Measurements from ENCODE around the gene LRP3.
A peak's percentile ranks its signal among the peaks of the same experiment; 100 is the strongest.

LRP3 gene

DNA sequence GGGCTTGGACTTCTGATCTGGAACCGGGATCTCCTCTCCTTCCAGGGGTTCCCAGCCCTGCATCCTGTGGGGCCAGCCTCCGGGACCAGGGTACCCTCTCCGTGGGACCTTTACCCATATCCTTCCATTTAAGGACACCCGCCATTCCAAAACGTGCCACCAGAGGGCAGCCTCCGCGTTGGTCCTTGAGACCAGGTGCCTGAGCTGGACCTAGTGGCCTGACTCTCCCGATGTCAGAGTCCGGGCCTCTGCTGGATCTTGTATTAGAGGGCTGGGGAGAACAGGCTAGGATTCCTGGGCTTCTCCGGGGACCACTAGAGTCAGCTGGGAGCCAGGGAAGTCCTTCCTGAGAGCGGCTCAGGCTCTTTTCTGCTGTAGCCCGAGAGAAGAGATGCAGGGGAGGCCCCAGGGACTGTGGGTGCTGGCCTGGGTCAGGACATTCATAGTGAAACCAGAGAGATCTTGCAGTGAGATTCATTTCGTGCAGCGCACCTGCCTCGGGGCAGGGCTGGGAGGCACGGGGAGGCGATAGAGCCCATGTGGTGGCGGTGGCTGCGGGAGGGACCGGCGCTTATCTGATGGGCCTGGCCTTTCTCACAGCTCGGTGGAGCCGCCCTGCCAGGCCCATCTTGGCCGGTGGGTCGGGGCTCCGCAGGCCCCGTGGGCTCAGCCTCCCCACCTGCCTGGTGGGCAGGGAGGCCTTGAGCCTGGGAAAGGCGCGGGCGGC lies 41.3 kb downstream of the LRP3 start:
- H3K4me1 ChIP-seq (ENCODE audit: control insufficient read depth, insufficient read depth, low read depth, low read length) = no peaks in the 10 kb centered on the region
- no peak overlapping the region for H4K8ac ChIP-seq (ENCODE audit: low read length)
- DNase-seq = peak; percentile 69
- H3K36me3 ChIP-seq (ENCODE audit: control insufficient read depth in 1 of 2, insufficient read depth in 2 of 2, low read depth in 1 of 2, low read length in 2 of 2) = no peaks in the 10 kb centered on the region
- H3K27me3 ChIP-seq (ENCODE audit: control insufficient read depth in 1 of 2, insufficient read depth in 1 of 2, low read length in 2 of 2) = peaks cover 28 to 36% of the 10 kb centered on the region in 2 experiments
- H3K18ac ChIP-seq (ENCODE audit: low read depth in 1 of 2, low read length in 2 of 2) = no peak overlapping the region
- no peak overlapping the region for H2BK120ac ChIP-seq (ENCODE audit: low read depth, low read length)
- no peak overlapping the region for H3K4me3 ChIP-seq (ENCODE audit: insufficient read depth in 1 of 2, low read depth in 1 of 2, low read length in 2 of 2)
- H2BK15ac ChIP-seq (ENCODE audit: low read depth, poor library complexity, severe bottlenecking) = no peak overlapping the region
- H3K9ac ChIP-seq (ENCODE audit: low read length) = no peak overlapping the region
- H3K4me2 ChIP-seq (ENCODE audit: low read length, poor library complexity, severe bottlenecking) = no peak overlapping the region
- no peak overlapping the region for H3K4ac ChIP-seq (ENCODE audit: low read depth in 1 of 2, low read length in 2 of 2)
- no peak overlapping the region for H4K91ac ChIP-seq (ENCODE audit: low read length)
- no peaks in the 10 kb centered on the region for H3K79me1 ChIP-seq (replicated peaks; ENCODE audit: low read length, poor library complexity, severe bottlenecking)
- no peak overlapping the region for H2BK12ac ChIP-seq (ENCODE audit: low read length in 2 of 2)
- 65% methylated on average over 30 of the region's 30 CpGs for WGBS
- H2BK5ac ChIP-seq (ENCODE audit: low read depth, low read length, poor library complexity, severe bottlenecking) = no peak overlapping the region
- no peak overlapping the region for H2AFZ ChIP-seq (ENCODE audit: low read depth, low read length)
- no peaks in the 10 kb centered on the region for H3K9me3 ChIP-seq (ENCODE audit: control insufficient read depth, low read length)
- H2AK5ac ChIP-seq (ENCODE audit: low read length, severe bottlenecking) = no peak overlapping the region
- no peak overlapping the region for H3K14ac ChIP-seq (ENCODE audit: low read length in 2 of 2)
- H3K27ac ChIP-seq (ENCODE audit: low read length, poor library complexity, severe bottlenecking) = no peak overlapping the region
- no peak overlapping the region for H3K23ac ChIP-seq (ENCODE audit: low read length in 2 of 2)

DNA sequence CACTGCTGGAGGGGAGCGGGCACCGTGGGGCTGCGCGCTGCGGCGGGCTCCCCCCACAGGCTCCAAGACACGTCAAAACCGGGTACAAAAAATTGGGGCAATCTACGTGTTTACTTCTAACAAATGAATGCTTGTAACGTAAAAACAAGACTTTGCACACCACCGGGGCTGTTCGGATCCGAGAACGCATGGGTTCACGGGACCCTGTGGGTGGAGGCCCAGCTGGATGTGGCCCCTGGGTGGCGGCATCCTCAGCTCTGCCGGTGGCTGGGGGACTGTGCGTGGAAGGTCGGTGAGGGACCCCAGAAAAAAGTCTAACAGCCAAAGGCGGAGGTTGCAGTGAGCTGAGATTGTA lies 41.8 kb downstream of the LRP3 start:
- H3K9me3 ChIP-seq (ENCODE audit: control insufficient read depth, low read length) = no peaks in the 10 kb centered on the region
- H2AK5ac ChIP-seq (ENCODE audit: low read length, severe bottlenecking) = no peak overlapping the region
- H2BK120ac ChIP-seq (ENCODE audit: low read depth, low read length) = no peak overlapping the region
- H3K27ac ChIP-seq (ENCODE audit: low read length, poor library complexity, severe bottlenecking) = no peak overlapping the region
- H3K9ac ChIP-seq (ENCODE audit: low read length) = no peak overlapping the region
- H3K27me3 ChIP-seq (ENCODE audit: control insufficient read depth in 1 of 2, insufficient read depth in 1 of 2, low read length in 2 of 2) = peaks cover 28 to 31% of the 10 kb centered on the region in 2 experiments
- no peaks in the 10 kb centered on the region for H3K36me3 ChIP-seq (ENCODE audit: control insufficient read depth in 1 of 2, insufficient read depth in 2 of 2, low read depth in 1 of 2, low read length in 2 of 2)
- no peak overlapping the region for H3K4me2 ChIP-seq (ENCODE audit: low read length, poor library complexity, severe bottlenecking)
- H3K18ac ChIP-seq (ENCODE audit: low read depth in 1 of 2, low read length in 2 of 2) = no peak overlapping the region
- no peak overlapping the region for H2AFZ ChIP-seq (ENCODE audit: low read depth, low read length)
- no peak overlapping the region for H2BK15ac ChIP-seq (ENCODE audit: low read depth, poor library complexity, severe bottlenecking)
- H2BK12ac ChIP-seq (ENCODE audit: low read length in 2 of 2) = no peak overlapping the region
- no peaks in the 10 kb centered on the region for H3K4me1 ChIP-seq (ENCODE audit: control insufficient read depth, insufficient read depth, low read depth, low read length)
- H3K14ac ChIP-seq (ENCODE audit: low read length in 2 of 2) = no peak overlapping the region
- H4K91ac ChIP-seq (ENCODE audit: low read length) = no peak overlapping the region
- no peaks in the 10 kb centered on the region for H3K79me1 ChIP-seq (replicated peaks; ENCODE audit: low read length, poor library complexity, severe bottlenecking)
- H3K23ac ChIP-seq (ENCODE audit: low read length in 2 of 2) = no peak overlapping the region
- no peak overlapping the region for H2BK5ac ChIP-seq (ENCODE audit: low read depth, low read length, poor library complexity, severe bottlenecking)
- H3K4me3 ChIP-seq (ENCODE audit: insufficient read depth in 1 of 2, low read depth in 1 of 2, low read length in 2 of 2) = no peak overlapping the region
- DNase-seq = no peak
- no peak overlapping the region for H3K4ac ChIP-seq (ENCODE audit: low read depth in 1 of 2, low read length in 2 of 2)
- WGBS = 95% methylated on average over 20 of the region's 20 CpGs
- H4K8ac ChIP-seq (ENCODE audit: low read length) = no peak overlapping the region

DNA sequence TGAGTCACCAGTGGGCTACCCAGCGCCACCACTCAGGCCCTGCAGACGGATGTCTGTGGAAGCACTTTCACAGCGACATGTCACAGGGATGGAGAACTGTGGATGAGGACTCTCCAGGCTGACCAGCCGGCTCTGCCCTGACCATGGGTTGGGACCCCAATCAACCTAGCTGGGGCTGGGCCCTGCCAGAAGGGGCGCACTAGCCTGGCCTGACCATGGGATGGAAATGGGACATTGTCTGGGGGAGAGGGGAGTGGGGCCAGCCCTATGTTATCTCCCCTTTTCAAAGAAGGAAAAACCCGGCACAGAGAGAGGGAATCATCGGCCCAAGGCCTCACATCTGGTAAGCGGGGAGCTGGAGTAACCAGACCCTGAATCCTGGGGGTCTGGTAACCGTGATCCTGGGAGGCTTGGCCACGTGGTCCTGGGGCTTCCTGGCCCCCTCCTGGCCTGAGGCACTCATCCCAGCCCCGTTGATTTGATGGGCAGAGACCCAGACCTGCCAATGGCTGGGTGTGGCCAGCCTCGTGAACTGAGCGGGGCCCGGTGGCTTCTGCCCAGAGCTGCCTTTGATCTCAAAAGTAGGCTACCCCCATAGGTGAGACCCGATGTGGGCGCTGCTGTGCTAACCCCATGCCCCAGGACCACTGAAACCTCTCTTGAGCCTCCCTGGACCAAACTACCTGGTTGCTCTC lies 42.7 kb downstream of the LRP3 start:
- Histone ChIP-seq H3K79me1 (replicated peaks; ENCODE audit: low read length, poor library complexity, severe bottlenecking) (no peaks in the 10 kb centered on the region), H3K27me3 (ENCODE audit: control insufficient read depth in 1 of 2, insufficient read depth in 1 of 2, low read length in 2 of 2) (peaks cover 28% of the 10 kb centered on the region in 2 experiments), H2AK5ac (ENCODE audit: low read length, severe bottlenecking) (no peak overlapping the region), H3K4me2 (ENCODE audit: low read length, poor library complexity, severe bottlenecking) (no peak overlapping the region), H3K27ac (ENCODE audit: low read length, poor library complexity, severe bottlenecking) (no peak overlapping the region), H2AFZ (ENCODE audit: low read depth, low read length) (no peak overlapping the region), H2BK15ac (ENCODE audit: low read depth, poor library complexity, severe bottlenecking) (no peak overlapping the region), H3K9me3 (ENCODE audit: control insufficient read depth, low read length) (no peaks in the 10 kb centered on the region), H2BK120ac (ENCODE audit: low read depth, low read length) (no peak overlapping the region), H2BK12ac (ENCODE audit: low read length in 2 of 2) (no peak overlapping the region), H2BK5ac (ENCODE audit: low read depth, low read length, poor library complexity, severe bottlenecking) (no peak overlapping the region), H4K91ac (ENCODE audit: low read length) (no peak overlapping the region), H3K9ac (ENCODE audit: low read length) (no peak overlapping the region), H4K8ac (ENCODE audit: low read length) (no peak overlapping the region), H3K36me3 (ENCODE audit: control insufficient read depth in 1 of 2, insufficient read depth in 2 of 2, low read depth in 1 of 2, low read length in 2 of 2) (no peaks in the 10 kb centered on the region), H3K4ac (ENCODE audit: low read depth in 1 of 2, low read length in 2 of 2) (no peak overlapping the region), H3K23ac (ENCODE audit: low read length in 2 of 2) (no peak overlapping the region), H3K4me1 (ENCODE audit: control insufficient read depth, insufficient read depth, low read depth, low read length) (no peaks in the 10 kb centered on the region), H3K18ac (ENCODE audit: low read depth in 1 of 2, low read length in 2 of 2) (no peak overlapping the region), H3K14ac (ENCODE audit: low read length in 2 of 2) (no peak overlapping the region), H3K4me3 (ENCODE audit: insufficient read depth in 1 of 2, low read depth in 1 of 2, low read length in 2 of 2) (no peak overlapping the region)
- 79% methylated on average over 16 of the region's 16 CpGs for WGBS
- no peak for DNase-seq

GRCh38 chr19:33238481-33239149 lies 44.5 kb downstream of the LRP3 start:
- no peaks in the 10 kb centered on the region for H3K9me3 ChIP-seq (ENCODE audit: control insufficient read depth, low read length)
- H3K4me2 ChIP-seq (ENCODE audit: low read length, poor library complexity, severe bottlenecking) = no peak overlapping the region
- H3K4ac ChIP-seq (ENCODE audit: low read depth in 1 of 2, low read length in 2 of 2) = no peak overlapping the region
- no peak overlapping the region for H3K9ac ChIP-seq (ENCODE audit: low read length)
- no peak overlapping the region for H2AFZ ChIP-seq (ENCODE audit: low read depth, low read length)
- no peak overlapping the region for H2BK15ac ChIP-seq (ENCODE audit: low read depth, poor library complexity, severe bottlenecking)
- H3K4me3 ChIP-seq (ENCODE audit: insufficient read depth in 1 of 2, low read depth in 1 of 2, low read length in 2 of 2) = no peak overlapping the region
- no peak overlapping the region for H2BK5ac ChIP-seq (ENCODE audit: low read depth, low read length, poor library complexity, severe bottlenecking)
- no peak overlapping the region for H3K14ac ChIP-seq (ENCODE audit: low read length in 2 of 2)
- H3K36me3 ChIP-seq (ENCODE audit: control insufficient read depth in 1 of 2, insufficient read depth in 2 of 2, low read depth in 1 of 2, low read length in 2 of 2) = no peaks in the 10 kb centered on the region
- H4K91ac ChIP-seq (ENCODE audit: low read length) = no peak overlapping the region
- H3K79me1 ChIP-seq (replicated peaks; ENCODE audit: low read length, poor library complexity, severe bottlenecking) = no peaks in the 10 kb centered on the region
- WGBS = 83% methylated on average over 10 of the region's 10 CpGs
- no peak overlapping the region for H4K8ac ChIP-seq (ENCODE audit: low read length)
- H2BK120ac ChIP-seq (ENCODE audit: low read depth, low read length) = no peak overlapping the region
- DNase-seq = no peak
- peaks cover 22% of the 10 kb centered on the region in 2 experiments for H3K27me3 ChIP-seq (ENCODE audit: control insufficient read depth in 1 of 2, insufficient read depth in 1 of 2, low read length in 2 of 2)
- H3K4me1 ChIP-seq (ENCODE audit: control insufficient read depth, insufficient read depth, low read depth, low read length) = no peaks in the 10 kb centered on the region
- no peak overlapping the region for H3K23ac ChIP-seq (ENCODE audit: low read length in 2 of 2)
- no peak overlapping the region for H3K27ac ChIP-seq (ENCODE audit: low read length, poor library complexity, severe bottlenecking)
- no peak overlapping the region for H2BK12ac ChIP-seq (ENCODE audit: low read length in 2 of 2)
- no peak overlapping the region for H3K18ac ChIP-seq (ENCODE audit: low read depth in 1 of 2, low read length in 2 of 2)
- no peak overlapping the region for H2AK5ac ChIP-seq (ENCODE audit: low read length, severe bottlenecking)

Data from mesenchymal stem cell (in vitro differentiated cells and primary cell).